ENCODE measurements around the gene NFASC.

GRCh38 chr1:204834752-204835151 is 35.9 kb upstream of the NFASC start:
- TF ChIP-seq ZNF549 (tag by site-specific recombination; IDR thresholded peaks at IDR 0.05), result no peak
- no peak for TF ChIP-seq CTCF (tag by site-specific recombination; IDR thresholded peaks at IDR 0.05)
- no peak for TF ChIP-seq ZBTB44 (tag by site-specific recombination; IDR thresholded peaks at IDR 0.05)
- TF ChIP-seq ZNF76 (tag by site-specific recombination; IDR thresholded peaks at IDR 0.05; ENCODE audit: borderline replicate concordance, low read depth), result no peak
- no peak for TF ChIP-seq ELK4 (IDR thresholded peaks at IDR 0.05; ENCODE audit: borderline replicate concordance, low read depth, low read length)
- TF ChIP-seq, protein P1, sequence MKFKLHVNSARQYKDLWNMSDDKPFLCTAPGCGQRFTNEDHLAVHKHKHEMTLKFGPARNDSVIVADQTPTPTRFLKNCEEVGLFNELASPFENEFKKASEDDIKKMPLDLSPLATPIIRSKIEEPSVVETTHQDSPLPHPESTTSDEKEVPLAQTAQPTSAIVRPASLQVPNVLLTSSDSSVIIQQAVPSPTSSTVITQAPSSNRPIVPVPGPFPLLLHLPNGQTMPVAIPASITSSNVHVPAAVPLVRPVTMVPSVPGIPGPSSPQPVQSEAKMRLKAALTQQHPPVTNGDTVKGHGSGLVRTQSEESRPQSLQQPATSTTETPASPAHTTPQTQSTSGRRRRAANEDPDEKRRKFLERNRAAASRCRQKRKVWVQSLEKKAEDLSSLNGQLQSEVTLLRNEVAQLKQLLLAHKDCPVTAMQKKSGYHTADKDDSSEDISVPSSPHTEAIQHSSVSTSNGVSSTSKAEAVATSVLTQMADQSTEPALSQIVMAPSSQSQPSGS (tag by site-specific recombination; IDR thresholded peaks at IDR 0.05; ENCODE audit: low read depth), result no peak
